GM21390 (cell line): ENCODE data around the gene NECAP2.
"Not testable (repeated sequence)": the region's sequence is repeated elsewhere in the genome, so short reads cannot be mapped to it uniquely, and the experiment has no call there.

Experiments
- ATAC-seq: cut with Tn5 transposase; IDR thresholded peaks from one replicate; pipeline ENCODE4 v1.9.1; 2021; ENCODE audit not compliant: unreplicated experiment

Gene NECAP2

GRCh38 chr1:16492937-16493336 lies 52.4 kb downstream of the NECAP2 start:
- ATAC-seq, result not testable (repeated sequence)

GRCh38 chr1:16493731-16494130 lies 53.2 kb downstream of the NECAP2 start:
- ATAC-seq, result not testable (repeated sequence)

- not testable (repeated sequence) for ATAC-seq
These were observed 57.0 kb downstream of the NECAP2 start for GRCh38 chr1:16497474-16497904.

- ATAC-seq, result not testable (repeated sequence)
These were observed 57.5 kb downstream of the NECAP2 start for GRCh38 chr1:16498047-16498446.

GRCh38 chr1:16498573-16499413 lies 58.3 kb downstream of the NECAP2 start:
- ATAC-seq, result peak; percentile 84

GRCh38 chr1:16500466-16500865 lies 59.9 kb downstream of the NECAP2 start:
- not testable (repeated sequence) for ATAC-seq

GRCh38 chr1:16500975-16501374 lies 60.5 kb downstream of the NECAP2 start:
- not testable (repeated sequence) for ATAC-seq

GRCh38 chr1:16501446-16501845 lies 60.9 kb downstream of the NECAP2 start:
- not testable (repeated sequence) for ATAC-seq

- no peak for ATAC-seq
These were observed 63.0 kb downstream of the NECAP2 start for GRCh38 chr1:16503494-16503893.

- ATAC-seq, result not testable (repeated sequence)
These were observed 65.3 kb downstream of the NECAP2 start for GRCh38 chr1:16505870-16506269.

- not testable (repeated sequence) for ATAC-seq
These were observed 66.0 kb downstream of the NECAP2 start for GRCh38 chr1:16506364-16507136.

- ATAC-seq, result not testable (repeated sequence)
These were observed 68.4 kb downstream of the NECAP2 start for GRCh38 chr1:16508861-16509445.
